HepG2 (cell line): ENCODE measurements around the gene HABP4. TPM values are rescaled to one million over a fixed set of nuclear protein-coding genes. Genes with fewer than 3 reads are reported as not detected.

Source experiments
- FOXM1 ChIP-seq: sonication (generic); formaldehyde crosslinking; IDR thresholded peaks from 2 replicates; pipeline ENCODE4 v1.5.0; 2020; ENCODE audit warnings: missing genetic modification reagents
- HDAC6 ChIP-seq: fragments of 200-600 bp; sonication (generic); IDR thresholded peaks from 2 replicates; pipeline ENCODE4 v1.7.0; 2017; ENCODE audit warnings: mild to moderate bottlenecking, antibody characterized with exemption, low read length, low read depth
- IKZF5 ChIP-seq: IDR thresholded peaks from 2 replicates; pipeline ENCODE4 v1.6.1; 2018; ENCODE audit warnings: missing genetic modification reagents, mild to moderate bottlenecking, missing compliant biosample characterization
- KAT2B ChIP-seq: fragments of 150-350 bp; IDR thresholded peaks from 2 replicates; pipeline ENCODE4 v1.6.1; 2014; ENCODE audit warnings: low read depth, low read length, borderline replicate concordance
- KLF15 ChIP-seq: sonication (generic); formaldehyde crosslinking; IDR thresholded peaks from 2 replicates; pipeline ENCODE4 v1.8.1; 2023; ENCODE audit warnings: borderline replicate concordance, mild to moderate bottlenecking, inconsistent platforms, missing genetic modification reagents, mixed read lengths
- PTBP1 ChIP-seq: fragments of 200-400 bp; formaldehyde crosslinking; IDR thresholded peaks from 2 replicates; pipeline ENCODE4 v1.6.1; 2018; ENCODE audit warnings: low read length, low read depth; ENCODE audit not compliant: poor library complexity, severe bottlenecking
- SMYD3 ChIP-seq: sonication (generic); formaldehyde crosslinking; IDR thresholded peaks from 2 replicates; pipeline ENCODE4 v1.8.1; 2023; ENCODE audit warnings: mild to moderate bottlenecking, missing genetic modification reagents
- TFDP1 ChIP-seq: IDR thresholded peaks from 2 replicates; pipeline ENCODE4 v1.6.1; 2016; ENCODE audit warnings: missing compliant biosample characterization, missing genetic modification reagents, borderline replicate concordance
- ZNF253 ChIP-seq: sonication (generic); formaldehyde crosslinking; IDR thresholded peaks from 2 replicates; pipeline ENCODE4 v1.8.0; 2022; ENCODE audit warnings: mild to moderate bottlenecking, missing genetic modification reagents, borderline replicate concordance
- ZNF710 ChIP-seq: sonication (generic); formaldehyde crosslinking; IDR thresholded peaks from 2 replicates; pipeline ENCODE4 v1.5.0; 2020; ENCODE audit warnings: mild to moderate bottlenecking, missing genetic modification reagents, borderline replicate concordance
- polyA plus RNA-seq, 8 experiments: library from polyadenylated mRNA; depleted of rRNA in 3 of 8; stranded (reverse) in 7 of 8; unstranded in 1 of 8; fragments of >200 nt; fragmentation: Illumina TruSeq in 4 of 8; extraction: Trizol in 4 of 8; gene quantifications; 2 replicates each; pipeline versions ENCODE4 v1.2.1 to v1.2.3, GENCODE V29; 2011 to 2016; ENCODE audit warnings: low read depth in 4 of 8, missing spikeins in 1 of 8, mixed read lengths in 1 of 8; ENCODE audit not compliant: insufficient read depth in 1 of 8
- total RNA-seq, 5 experiments: library from RNA; depleted of rRNA; stranded (reverse); fragments of >200 nt; fragmentation: Illumina TruSeq; extraction: Trizol; gene quantifications; 2 replicates each; pipeline ENCODE4 v1.2.3, GENCODE V29; 2016; ENCODE audit warnings: low read depth in 1 of 5
- TF ChIP-seq, protein P1 (sequence below): sonication (generic); formaldehyde crosslinking; IDR thresholded peaks from 2 replicates; pipeline ENCODE4 v1.9.0; 2021; ENCODE audit warnings: mild to moderate bottlenecking, missing genetic modification reagents
- TF ChIP-seq, protein P2 (sequence below): sonication (generic); formaldehyde crosslinking; IDR thresholded peaks from 2 replicates; pipeline ENCODE4 v1.8.1; 2023; ENCODE audit warnings: mild to moderate bottlenecking, missing genetic modification reagents, borderline replicate concordance
- TF ChIP-seq, protein P3 (sequence below): sonication (generic); formaldehyde crosslinking; IDR thresholded peaks from 2 replicates; pipeline ENCODE4 v1.4.0; 2020; ENCODE audit warnings: mild to moderate bottlenecking, low read depth, missing genetic modification reagents

HABP4 gene
- total and polyA plus RNA-seq, 2 of the 13 experiments (the other 11 are each of a cell fraction or from before 2014, with no cell fraction given): 14.3 to 26.6 TPM

- no peak for TF ChIP-seq PTBP1
- no peak for TF ChIP-seq TFDP1
- TF ChIP-seq, protein P1, sequence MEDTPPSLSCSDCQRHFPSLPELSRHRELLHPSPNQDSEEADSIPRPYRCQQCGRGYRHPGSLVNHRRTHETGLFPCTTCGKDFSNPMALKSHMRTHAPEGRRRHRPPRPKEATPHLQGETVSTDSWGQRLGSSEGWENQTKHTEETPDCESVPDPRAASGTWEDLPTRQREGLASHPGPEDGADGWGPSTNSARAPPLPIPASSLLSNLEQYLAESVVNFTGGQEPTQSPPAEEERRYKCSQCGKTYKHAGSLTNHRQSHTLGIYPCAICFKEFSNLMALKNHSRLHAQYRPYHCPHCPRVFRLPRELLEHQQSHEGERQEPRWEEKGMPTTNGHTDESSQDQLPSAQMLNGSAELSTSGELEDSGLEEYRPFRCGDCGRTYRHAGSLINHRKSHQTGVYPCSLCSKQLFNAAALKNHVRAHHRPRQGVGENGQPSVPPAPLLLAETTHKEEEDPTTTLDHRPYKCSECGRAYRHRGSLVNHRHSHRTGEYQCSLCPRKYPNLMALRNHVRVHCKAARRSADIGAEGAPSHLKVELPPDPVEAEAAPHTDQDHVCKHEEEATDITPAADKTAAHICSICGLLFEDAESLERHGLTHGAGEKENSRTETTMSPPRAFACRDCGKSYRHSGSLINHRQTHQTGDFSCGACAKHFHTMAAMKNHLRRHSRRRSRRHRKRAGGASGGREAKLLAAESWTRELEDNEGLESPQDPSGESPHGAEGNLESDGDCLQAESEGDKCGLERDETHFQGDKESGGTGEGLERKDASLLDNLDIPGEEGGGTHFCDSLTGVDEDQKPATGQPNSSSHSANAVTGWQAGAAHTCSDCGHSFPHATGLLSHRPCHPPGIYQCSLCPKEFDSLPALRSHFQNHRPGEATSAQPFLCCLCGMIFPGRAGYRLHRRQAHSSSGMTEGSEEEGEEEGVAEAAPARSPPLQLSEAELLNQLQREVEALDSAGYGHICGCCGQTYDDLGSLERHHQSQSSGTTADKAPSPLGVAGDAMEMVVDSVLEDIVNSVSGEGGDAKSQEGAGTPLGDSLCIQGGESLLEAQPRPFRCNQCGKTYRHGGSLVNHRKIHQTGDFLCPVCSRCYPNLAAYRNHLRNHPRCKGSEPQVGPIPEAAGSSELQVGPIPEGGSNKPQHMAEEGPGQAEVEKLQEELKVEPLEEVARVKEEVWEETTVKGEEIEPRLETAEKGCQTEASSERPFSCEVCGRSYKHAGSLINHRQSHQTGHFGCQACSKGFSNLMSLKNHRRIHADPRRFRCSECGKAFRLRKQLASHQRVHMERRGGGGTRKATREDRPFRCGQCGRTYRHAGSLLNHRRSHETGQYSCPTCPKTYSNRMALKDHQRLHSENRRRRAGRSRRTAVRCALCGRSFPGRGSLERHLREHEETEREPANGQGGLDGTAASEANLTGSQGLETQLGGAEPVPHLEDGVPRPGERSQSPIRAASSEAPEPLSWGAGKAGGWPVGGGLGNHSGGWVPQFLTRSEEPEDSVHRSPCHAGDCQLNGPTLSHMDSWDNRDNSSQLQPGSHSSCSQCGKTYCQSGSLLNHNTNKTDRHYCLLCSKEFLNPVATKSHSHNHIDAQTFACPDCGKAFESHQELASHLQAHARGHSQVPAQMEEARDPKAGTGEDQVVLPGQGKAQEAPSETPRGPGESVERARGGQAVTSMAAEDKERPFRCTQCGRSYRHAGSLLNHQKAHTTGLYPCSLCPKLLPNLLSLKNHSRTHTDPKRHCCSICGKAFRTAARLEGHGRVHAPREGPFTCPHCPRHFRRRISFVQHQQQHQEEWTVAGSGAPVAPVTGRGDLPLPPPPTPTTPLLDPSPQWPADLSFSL (CRISPR knock-in tag): no peak
- TF ChIP-seq KLF15 (CRISPR knock-in tag): no peak
- no peak for TF ChIP-seq HDAC6
- no peak for TF ChIP-seq SMYD3 (CRISPR knock-in tag)
- no peak for TF ChIP-seq KAT2B
- TF ChIP-seq ZNF710 (CRISPR knock-in tag): no peak
- no peak for TF ChIP-seq ZNF253 (CRISPR knock-in tag)
- no peak for TF ChIP-seq IKZF5 (CRISPR knock-in tag)
- TF ChIP-seq, protein P2, sequence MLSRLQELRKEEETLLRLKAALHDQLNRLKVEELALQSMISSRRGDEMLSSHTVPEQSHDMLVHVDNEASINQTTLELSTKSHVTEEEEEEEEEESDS (CRISPR knock-in tag): no peak
- no peak for TF ChIP-seq FOXM1
- TF ChIP-seq, protein P3, sequence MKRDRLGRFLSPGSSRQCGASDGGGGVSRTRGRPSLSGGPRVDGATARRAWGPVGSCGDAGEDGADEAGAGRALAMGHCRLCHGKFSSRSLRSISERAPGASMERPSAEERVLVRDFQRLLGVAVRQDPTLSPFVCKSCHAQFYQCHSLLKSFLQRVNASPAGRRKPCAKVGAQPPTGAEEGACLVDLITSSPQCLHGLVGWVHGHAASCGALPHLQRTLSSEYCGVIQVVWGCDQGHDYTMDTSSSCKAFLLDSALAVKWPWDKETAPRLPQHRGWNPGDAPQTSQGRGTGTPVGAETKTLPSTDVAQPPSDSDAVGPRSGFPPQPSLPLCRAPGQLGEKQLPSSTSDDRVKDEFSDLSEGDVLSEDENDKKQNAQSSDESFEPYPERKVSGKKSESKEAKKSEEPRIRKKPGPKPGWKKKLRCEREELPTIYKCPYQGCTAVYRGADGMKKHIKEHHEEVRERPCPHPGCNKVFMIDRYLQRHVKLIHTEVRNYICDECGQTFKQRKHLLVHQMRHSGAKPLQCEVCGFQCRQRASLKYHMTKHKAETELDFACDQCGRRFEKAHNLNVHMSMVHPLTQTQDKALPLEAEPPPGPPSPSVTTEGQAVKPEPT: no peak
Measured at GRCh38 chr9:96494215-96494800, 44.3 kb downstream of the HABP4 start (continued).
